Activated effector memory CD4-positive, alpha-beta T cell treated with anti-CD3 and anti-CD28 coated beads, Interleukin-2, amount 50 U/mL, for 16 hours (primary cell): ENCODE data around the gene OXCT2.
"Not testable (repeated sequence)": the region's sequence is repeated elsewhere in the genome, so short reads cannot be mapped to it uniquely, and the experiment has no call there.

Experiments
- DNase-seq: peaks from one replicate; pipeline ENCODE4 v3.0.0-alpha.2; 2020

Gene OXCT2

GRCh38 chr1:39771022-39771532, at the start of gene OXCT2:
Gene OXCT2 (minus strand): TSS chr1:39771348. CDS start chr1:39771255, 93 bp downstream.
- DNase-seq = peak; percentile 30

- DNase-seq = no peak
Observed at GRCh38 chr1:39819091-39819812, 48.1 kb upstream of the OXCT2 start.

- no peak for DNase-seq
Observed at GRCh38 chr1:39818482-39818881, 47.3 kb upstream of the OXCT2 start.

GRCh38 chr1:39817091-39817932, 46.2 kb upstream of the OXCT2 start:
- peak; percentile 88 for DNase-seq

- peak; percentile 73 for DNase-seq
Observed at GRCh38 chr1:39816415-39817090, 45.4 kb upstream of the OXCT2 start.

GRCh38 chr1:39812913-39813312, 41.8 kb upstream of the OXCT2 start:
- no peak for DNase-seq

GRCh38 chr1:39808784-39809517, 37.8 kb upstream of the OXCT2 start:
- DNase-seq = no peak

GRCh38 chr1:39805385-39805784, 34.2 kb upstream of the OXCT2 start:
- no peak for DNase-seq

- DNase-seq = no peak
Observed at GRCh38 chr1:39802496-39803260, 31.5 kb upstream of the OXCT2 start.

GRCh38 chr1:39800471-39800835, 29.3 kb upstream of the OXCT2 start:
- DNase-seq = no peak

GRCh38 chr1:39799770-39800470, 28.8 kb upstream of the OXCT2 start:
- DNase-seq = peak; percentile 90

- peak; percentile 95 for DNase-seq
Observed at GRCh38 chr1:39798859-39799769, 28.0 kb upstream of the OXCT2 start.

- DNase-seq = no peak
Observed at GRCh38 chr1:39795651-39796050, 24.5 kb upstream of the OXCT2 start.

GRCh38 chr1:39791838-39792237, 20.7 kb upstream of the OXCT2 start:
- no peak for DNase-seq

GRCh38 chr1:39789571-39790110, 18.5 kb upstream of the OXCT2 start:
- no peak for DNase-seq

GRCh38 chr1:39788758-39789570, 17.8 kb upstream of the OXCT2 start, which contains the start of gene BMP8B:
Gene BMP8B (minus strand): TSS chr1:39788865. CDS start chr1:39788485, 380 bp downstream.
- DNase-seq = peak; percentile 80

GRCh38 chr1:39788426-39788757, 17.2 kb upstream of the OXCT2 start:
- DNase-seq = no peak

- DNase-seq = not testable (repeated sequence)
Observed at GRCh38 chr1:39787964-39788363, 16.8 kb upstream of the OXCT2 start.

GRCh38 chr1:39787468-39787867, 16.3 kb upstream of the OXCT2 start:
- no peak for DNase-seq
